Stimulated activated naive CD8-positive, alpha-beta T cell treated with anti-CD3 and anti-CD28 coated beads, Interleukin-15, Interleukin-2, amounts not matched to agents 100 ng/mL and 50 ng/mL, for 24 hours (primary cell): ENCODE measurements around the gene KCNT2.
"Not testable (repeated sequence)": the region's sequence is repeated elsewhere in the genome, so short reads cannot be mapped to it uniquely, and the experiment has no call there.

Experiments used
- H3K27ac Mint-ChIP-seq: one replicate; pipeline ENCODE4 v1.8.0; 2021; ENCODE audit warnings: mild to moderate bottlenecking, mixed read lengths
- H3K27me3 Mint-ChIP-seq: one replicate; pipeline ENCODE4 v1.8.0; 2021; ENCODE audit warnings: mixed read lengths
- H3K36me3 Mint-ChIP-seq: one replicate; pipeline ENCODE4 v1.8.0; 2021; ENCODE audit warnings: low read depth, mixed read lengths
- H3K4me1 Mint-ChIP-seq: one replicate; pipeline ENCODE4 v1.8.0; 2021; ENCODE audit warnings: low read depth, mixed read lengths
- H3K4me3 Mint-ChIP-seq: one replicate; pipeline ENCODE4 v1.8.0; 2021; ENCODE audit warnings: mild to moderate bottlenecking, mixed read lengths
- H3K9me3 Mint-ChIP-seq: one replicate; pipeline ENCODE4 v1.8.0; 2021; ENCODE audit warnings: mixed read lengths

KCNT2 gene

GRCh38 chr1:196608390-196609369 is at the start of gene KCNT2:
Gene KCNT2, minus strand, starts transcription at chr1:196608440. Its CDS starts 131 bp downstream, at chr1:196608309.
- Mint-ChIP-seq H3K4me3 (peak within 1 kb of the TSS; percentile 43), H3K36me3 (no peaks in the 10 kb centered on the region), H3K27me3 (peaks cover 48% of the 10 kb centered on the region), H3K27ac (no peak within 1 kb of the TSS), H3K9me3 (no peaks in the 10 kb centered on the region), H3K4me1 (no peaks in the 10 kb centered on the region)

GRCh38 chr1:196655494-196655893 is 47.3 kb upstream of the KCNT2 start:
- H3K27me3 Mint-ChIP-seq, result no peaks in the 10 kb centered on the region

GRCh38 chr1:196655071-196655470 is 46.8 kb upstream of the KCNT2 start:
- no peak overlapping the region for H3K4me3 Mint-ChIP-seq
- H3K9me3 Mint-ChIP-seq, result no peaks in the 10 kb centered on the region
- H3K36me3 Mint-ChIP-seq, result no peaks in the 10 kb centered on the region
- H3K4me1 Mint-ChIP-seq, result peaks cover 18% of the 10 kb centered on the region
- H3K27me3 Mint-ChIP-seq, result no peaks in the 10 kb centered on the region
- no peak overlapping the region for H3K27ac Mint-ChIP-seq

More at GRCh38 chr1:196655494-196655893, 47.3 kb upstream of the KCNT2 start:
- H3K4me3 Mint-ChIP-seq, result no peak overlapping the region
- H3K9me3 Mint-ChIP-seq, result no peaks in the 10 kb centered on the region
- H3K36me3 Mint-ChIP-seq, result no peaks in the 10 kb centered on the region
- H3K4me1 Mint-ChIP-seq, result peaks cover 18% of the 10 kb centered on the region
- no peak overlapping the region for H3K27ac Mint-ChIP-seq

- H3K9me3 Mint-ChIP-seq, result no peaks in the 10 kb centered on the region
- no peaks in the 10 kb centered on the region for H3K36me3 Mint-ChIP-seq
- no peak overlapping the region for H3K27ac Mint-ChIP-seq
- H3K4me1 Mint-ChIP-seq, result peaks cover 18% of the 10 kb centered on the region
- H3K27me3 Mint-ChIP-seq, result no peaks in the 10 kb centered on the region
- no peak overlapping the region for H3K4me3 Mint-ChIP-seq
These were observed 46.0 kb upstream of the KCNT2 start for GRCh38 chr1:196654271-196654670.

- Mint-ChIP-seq H3K9me3 (no peaks in the 10 kb centered on the region), H3K27me3 (no peaks in the 10 kb centered on the region), H3K4me3 (peak within 1 kb of the TSS; percentile 34), H3K36me3 (no peaks in the 10 kb centered on the region), H3K27ac (no peak within 1 kb of the TSS), H3K4me1 (peaks cover 16% of the 10 kb centered on the region)
These were observed 43.5 kb upstream of the KCNT2 start, which contains the start of gene CFH for GRCh38 chr1:196651637-196652215. Gene CFH, plus strand, starts transcription at chr1:196652043. Its CDS starts 75 bp downstream, at chr1:196652118.

- H3K4me1 Mint-ChIP-seq, result peaks cover 12% of the 10 kb centered on the region
- H3K9me3 Mint-ChIP-seq, result no peaks in the 10 kb centered on the region
- H3K4me3 Mint-ChIP-seq, result no peak overlapping the region
- H3K36me3 Mint-ChIP-seq, result no peaks in the 10 kb centered on the region
- no peaks in the 10 kb centered on the region for H3K27me3 Mint-ChIP-seq
- H3K27ac Mint-ChIP-seq, result no peak overlapping the region
These were observed 42.8 kb upstream of the KCNT2 start for GRCh38 chr1:196651079-196651478.

GRCh38 chr1:196650403-196650802 is 42.2 kb upstream of the KCNT2 start:
- Mint-ChIP-seq H3K4me1 (peaks cover 12% of the 10 kb centered on the region), H3K27ac (no peak overlapping the region), H3K4me3 (no peak overlapping the region), H3K27me3 (no peaks in the 10 kb centered on the region), H3K36me3 (no peaks in the 10 kb centered on the region), H3K9me3 (no peaks in the 10 kb centered on the region)

- Mint-ChIP-seq H3K36me3 (no peaks in the 10 kb centered on the region), H3K27ac (no peak overlapping the region), H3K4me1 (peaks cover 12% of the 10 kb centered on the region), H3K9me3 (no peaks in the 10 kb centered on the region), H3K27me3 (no peaks in the 10 kb centered on the region), H3K4me3 (no peak overlapping the region)
These were observed 41.8 kb upstream of the KCNT2 start for GRCh38 chr1:196649990-196650389.

- Mint-ChIP-seq H3K9me3 (no peaks in the 10 kb centered on the region), H3K4me3 (no peak overlapping the region)
These were observed 32.7 kb upstream of the KCNT2 start for GRCh38 chr1:196640976-196641375.

GRCh38 chr1:196639291-196639690 is 31.1 kb upstream of the KCNT2 start:
- H3K9me3 Mint-ChIP-seq, H3K4me3 Mint-ChIP-seq, H3K27ac Mint-ChIP-seq, H3K27me3 Mint-ChIP-seq, H3K36me3 Mint-ChIP-seq, H3K4me1 Mint-ChIP-seq: not testable (repeated sequence)

More at GRCh38 chr1:196640976-196641375, 32.7 kb upstream of the KCNT2 start:
- no peaks in the 10 kb centered on the region for H3K4me1 Mint-ChIP-seq
- H3K36me3 Mint-ChIP-seq, result no peaks in the 10 kb centered on the region
- no peak overlapping the region for H3K27ac Mint-ChIP-seq
- H3K27me3 Mint-ChIP-seq, result no peaks in the 10 kb centered on the region

- Mint-ChIP-seq H3K36me3 (no peaks in the 10 kb centered on the region), H3K4me1 (no peaks in the 10 kb centered on the region), H3K9me3 (no peaks in the 10 kb centered on the region), H3K27me3 (no peaks in the 10 kb centered on the region), H3K27ac (no peak overlapping the region), H3K4me3 (no peak overlapping the region)
These were observed 30.2 kb upstream of the KCNT2 start for GRCh38 chr1:196638466-196638865.

GRCh38 chr1:196637606-196638005 is 29.4 kb upstream of the KCNT2 start:
- H3K27ac Mint-ChIP-seq, result no peak overlapping the region
- no peaks in the 10 kb centered on the region for H3K9me3 Mint-ChIP-seq
- H3K4me3 Mint-ChIP-seq, result no peak overlapping the region
- H3K27me3 Mint-ChIP-seq, result no peaks in the 10 kb centered on the region
- H3K36me3 Mint-ChIP-seq, result no peaks in the 10 kb centered on the region
- no peaks in the 10 kb centered on the region for H3K4me1 Mint-ChIP-seq

GRCh38 chr1:196628838-196629237 is 20.6 kb upstream of the KCNT2 start:
- no peaks in the 10 kb centered on the region for H3K4me1 Mint-ChIP-seq
- H3K9me3 Mint-ChIP-seq, result peaks cover 7% of the 10 kb centered on the region
- no peaks in the 10 kb centered on the region for H3K27me3 Mint-ChIP-seq
- H3K4me3 Mint-ChIP-seq, result no peak overlapping the region
- no peaks in the 10 kb centered on the region for H3K36me3 Mint-ChIP-seq
- H3K27ac Mint-ChIP-seq, result no peak overlapping the region

GRCh38 chr1:196623079-196623478 is 14.8 kb upstream of the KCNT2 start:
- no peak overlapping the region for H3K4me3 Mint-ChIP-seq
- H3K27ac Mint-ChIP-seq, result no peak overlapping the region
- H3K27me3 Mint-ChIP-seq, result no peaks in the 10 kb centered on the region
- H3K36me3 Mint-ChIP-seq, result no peaks in the 10 kb centered on the region
- H3K4me1 Mint-ChIP-seq, result no peaks in the 10 kb centered on the region
- peaks cover 3% of the 10 kb centered on the region for H3K9me3 Mint-ChIP-seq

GRCh38 chr1:196619721-196620120 is 11.5 kb upstream of the KCNT2 start:
- Mint-ChIP-seq H3K4me1 (no peaks in the 10 kb centered on the region), H3K9me3 (no peaks in the 10 kb centered on the region), H3K27me3 (no peaks in the 10 kb centered on the region), H3K27ac (no peak overlapping the region), H3K36me3 (no peaks in the 10 kb centered on the region), H3K4me3 (no peak overlapping the region)
